B cell (primary cell): ENCODE measurements around the gene DLGAP4. TPM values are rescaled to one million over a fixed set of nuclear protein-coding genes. Genes with fewer than 3 reads are reported as not detected.

ENCODE experiments used
- ATAC-seq: fragments of 200-7000 bp; cut with Tn5 transposase; one replicate; pipeline ENCODE4 v1.10.0; 2021; ENCODE audit warnings: low read depth, mild to moderate bottlenecking, moderate number of reproducible peaks, moderate library complexity
- CTCF ChIA-PET: fragments of 350-600 bp; sonication (Branson Sonifier 250); formaldehyde crosslinking; loops from one replicate; lab custom pipeline; 2021; ENCODE audit warnings: antibody characterized with exemption, inconsistent platforms; lab: Charles Lee
- POLR2A ChIA-PET: fragments of 350-600 bp; sonication (Branson Sonifier 250); formaldehyde crosslinking; loops from one replicate; lab custom pipeline; 2021; ENCODE audit warnings: antibody characterized with exemption; lab: Charles Lee
- DNase-seq: peaks from one replicate; pipeline ENCODE4 v3.0.0; 2013
- H2AFZ ChIP-seq: 2 replicates; pipeline ENCODE4 v1.6.1; 2012; ENCODE audit warnings: mild to moderate bottlenecking, low read depth, low read length; ENCODE audit not compliant: insufficient read depth, poor library complexity, severe bottlenecking
- H3K27ac ChIP-seq, 2 donors: 1 replicate in 1 of 2; 2 replicates in 1 of 2; pipeline ENCODE4 v1.5.1; 2012 to 2013; ENCODE audit warnings: low read length in 2 of 2, mild to moderate bottlenecking in 2 of 2, moderate library complexity in 1 of 2
- H3K27me3 ChIP-seq, 4 experiments: fragments of 200-600 bp in 1 of 4; sonication (generic) in 1 of 4; replicated peaks in 1 of 4; 1 replicate in 2 of 4; 2 replicates in 2 of 4; pipeline versions ENCODE4 v1.6.1 to v1.7.0; 2013 to 2016; ENCODE audit warnings: low read length in 3 of 4, mild to moderate bottlenecking in 2 of 4, mixed read lengths in 1 of 4, moderate library complexity in 1 of 4; ENCODE audit not compliant: insufficient read depth in 4 of 4, control insufficient read depth in 3 of 4; ENCODE audit errors: control extremely low read depth in 1 of 4
- H3K36me3 ChIP-seq, 2 experiments: replicated peaks in 1 of 2; 1 replicate in 1 of 2; 2 replicates in 1 of 2; pipeline versions ENCODE4 v1.6.1 to v1.7.1; 2013; ENCODE audit warnings: low read length in 1 of 2; ENCODE audit not compliant: insufficient read depth in 2 of 2, control insufficient read depth in 1 of 2; ENCODE audit errors: control extremely low read depth in 1 of 2, extremely low read depth in 1 of 2
- H3K4me1 ChIP-seq, 2 donors: fragments of 200-600 bp in 1 of 2; sonication (generic) in 1 of 2; 1 replicate in 1 of 2; 2 replicates in 1 of 2; pipeline versions ENCODE4 v1.5.1 to v1.6.1; 2013 to 2017; ENCODE audit warnings: low read length in 2 of 2; ENCODE audit not compliant: control insufficient read depth in 2 of 2, insufficient read depth in 2 of 2
- H3K4me2 ChIP-seq: replicated peaks from 2 replicates; pipeline ENCODE3; 2012; ENCODE audit warnings: mild to moderate bottlenecking, low read depth, low read length; ENCODE audit not compliant: poor library complexity, severe bottlenecking
- H3K4me3 ChIP-seq, 5 experiments: fragments of 200-600 bp in 1 of 5; sonication (generic) in 1 of 5; 1 replicate in 3 of 5; 2 replicates in 2 of 5; pipeline versions ENCODE4 v1.5.1 to v1.7.0; 2011 to 2016; ENCODE audit warnings: low read length in 4 of 5, mild to moderate bottlenecking in 4 of 5, low read depth in 2 of 5, control low read depth in 1 of 5, moderate library complexity in 1 of 5; ENCODE audit not compliant: insufficient read depth in 1 of 5; ENCODE audit errors: control extremely low read depth in 1 of 5, extremely low read depth in 1 of 5
- H3K79me2 ChIP-seq: fragments of 200-600 bp; sonication (generic); one replicate; pipeline ENCODE4 v1.6.0; 2016; ENCODE audit warnings: low read length; ENCODE audit not compliant: control insufficient read depth, insufficient read depth
- H3K9ac ChIP-seq: fragments of 200-600 bp; sonication (generic); 2 replicates; pipeline ENCODE4 v1.6.1; 2017; ENCODE audit warnings: mild to moderate bottlenecking, low read length, moderate library complexity
- H3K9me3 ChIP-seq, 3 donors: one replicate each; pipeline versions ENCODE4 v1.6.1 to v1.7.1; 2013; ENCODE audit warnings: low read length in 2 of 3; ENCODE audit not compliant: control insufficient read depth in 2 of 3, insufficient read depth in 1 of 3; ENCODE audit errors: control extremely low read depth in 1 of 3
- H4K20me1 ChIP-seq: 2 replicates; pipeline ENCODE4 v1.6.0; 2012; ENCODE audit warnings: mild to moderate bottlenecking, low read length; ENCODE audit not compliant: insufficient read depth, control insufficient read depth, poor library complexity, severe bottlenecking
- H3K27ac Mint-ChIP-seq: one replicate; pipeline ENCODE4 v1.8.0; 2021; ENCODE audit warnings: mixed read lengths
- H3K27me3 Mint-ChIP-seq: one replicate; pipeline ENCODE4 v1.8.0; 2021; ENCODE audit warnings: mixed read lengths
- H3K4me1 Mint-ChIP-seq: one replicate; pipeline ENCODE4 v1.8.0; 2021; ENCODE audit warnings: mixed read lengths
- H3K4me3 Mint-ChIP-seq: one replicate; pipeline ENCODE4 v1.8.0; 2021; ENCODE audit warnings: mixed read lengths
- H3K9me3 Mint-ChIP-seq: one replicate; pipeline ENCODE4 v1.8.0; 2022; ENCODE audit warnings: mixed read lengths; ENCODE audit not compliant: insufficient read depth
- EZH2 ChIP-seq: IDR thresholded peaks from 2 replicates; pipeline ENCODE4 v1.6.1; 2012; ENCODE audit warnings: borderline replicate concordance, low read depth, mild to moderate bottlenecking, moderate library complexity, low read length; ENCODE audit not compliant: insufficient read depth, poor library complexity, severe bottlenecking
- WGBS: methylation state at CpG from one replicate; pipeline ENCODE4 v1.1.5; 2013; ENCODE audit warnings: missing lambda C conversion rate; ENCODE audit not compliant: insufficient coverage; 5-methylcytosine and 5-hydroxymethylcytosine counted together
- intact Hi-C: fragments of 100-400 bp; cut with micrococcal nuclease; formaldehyde crosslinking; loops from one replicate; pipeline ENCODE4 v1.10.0; 2022
- polyA plus RNA-seq: library from polyadenylated mRNA; depleted of rRNA; stranded (reverse); fragments of >200 nt; gene quantifications from 2 replicates; pipeline ENCODE4 v1.2.3, GENCODE V29; 2012
- total RNA-seq, 2 donors: library from RNA; stranded (reverse); fragments of 120-200 nt in 1 of 2; gene quantifications; 1 replicate in 1 of 2; 2 replicates in 1 of 2; pipeline versions ENCODE4 v1.2.3 to v1.2.4, GENCODE V29; 2013 to 2022
- TF ChIP-seq, protein P1 (sequence below): fragments of 200-600 bp; IDR thresholded peaks from one replicate; pipeline ENCODE4 v1.8.0; 2022; ENCODE audit warnings: antibody characterized with exemption, mild to moderate bottlenecking

DLGAP4 gene
- total and polyA plus RNA-seq, 2 donors (not counting 1 experiment from before 2014, with no cell fraction given), result 68.8 to 87.8 TPM

- Histone ChIP-seq H3K9me3 (peaks cover 0 to 9% (median 0%) of the 10 kb centered on the region in 3 donors), H4K20me1 (no peaks in the 10 kb centered on the region), H3K4me1 (peaks cover 11 to 13% of the 10 kb centered on the region in 2 donors), H3K4me2 (peak overlapping the region; percentile 74), H3K4me3 (no peak overlapping the region), H2AFZ (no peak overlapping the region), H3K27ac (no peak overlapping the region), H3K79me2 (no peaks in the 10 kb centered on the region), H3K36me3 (no peaks in the 10 kb centered on the region), H3K9ac (no peak overlapping the region), H3K27me3 (peaks cover 0 to 69% (median 21%) of the 10 kb centered on the region in 4 experiments)
- WGBS, result 63% methylated on average over 15 of the region's 21 CpGs
- peak overlapping the region; percentile 69 for H3K4me3 Mint-ChIP-seq
- intact Hi-C loops, result no loop called here
- H3K27me3 Mint-ChIP-seq, result peaks cover 62% of the 10 kb centered on the region
- no peak for TF ChIP-seq EZH2
- TF ChIP-seq, protein P1, sequence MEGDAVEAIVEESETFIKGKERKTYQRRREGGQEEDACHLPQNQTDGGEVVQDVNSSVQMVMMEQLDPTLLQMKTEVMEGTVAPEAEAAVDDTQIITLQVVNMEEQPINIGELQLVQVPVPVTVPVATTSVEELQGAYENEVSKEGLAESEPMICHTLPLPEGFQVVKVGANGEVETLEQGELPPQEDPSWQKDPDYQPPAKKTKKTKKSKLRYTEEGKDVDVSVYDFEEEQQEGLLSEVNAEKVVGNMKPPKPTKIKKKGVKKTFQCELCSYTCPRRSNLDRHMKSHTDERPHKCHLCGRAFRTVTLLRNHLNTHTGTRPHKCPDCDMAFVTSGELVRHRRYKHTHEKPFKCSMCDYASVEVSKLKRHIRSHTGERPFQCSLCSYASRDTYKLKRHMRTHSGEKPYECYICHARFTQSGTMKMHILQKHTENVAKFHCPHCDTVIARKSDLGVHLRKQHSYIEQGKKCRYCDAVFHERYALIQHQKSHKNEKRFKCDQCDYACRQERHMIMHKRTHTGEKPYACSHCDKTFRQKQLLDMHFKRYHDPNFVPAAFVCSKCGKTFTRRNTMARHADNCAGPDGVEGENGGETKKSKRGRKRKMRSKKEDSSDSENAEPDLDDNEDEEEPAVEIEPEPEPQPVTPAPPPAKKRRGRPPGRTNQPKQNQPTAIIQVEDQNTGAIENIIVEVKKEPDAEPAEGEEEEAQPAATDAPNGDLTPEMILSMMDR, result no peak
- ChIA-PET CTCF (no interaction called here), POLR2A (no interaction called here)
- no peaks in the 10 kb centered on the region for H3K9me3 Mint-ChIP-seq
- DNase-seq, result no peak
- ATAC-seq, result no peak
- no peak overlapping the region for H3K27ac Mint-ChIP-seq
- H3K4me1 Mint-ChIP-seq, result peaks cover 14% of the 10 kb centered on the region
Observed at GRCh38 chr20:36307412-36308325, 1.5 kb downstream of the DLGAP4 start.

GRCh38 chr20:36308353-36308752 is 2.2 kb downstream of the DLGAP4 start:
- peaks cover 0 to 69% (median 19%) of the 10 kb centered on the region in 4 experiments for H3K27me3 ChIP-seq
- H3K4me3 ChIP-seq, result no peak overlapping the region
- Mint-ChIP-seq H3K4me3 (peak overlapping the region; percentile 29), H3K27ac (no peak overlapping the region), H3K4me1 (peaks cover 13% of the 10 kb centered on the region), H3K27me3 (peaks cover 57% of the 10 kb centered on the region), H3K9me3 (no peaks in the 10 kb centered on the region)
- H4K20me1 ChIP-seq, result no peaks in the 10 kb centered on the region
- peaks cover 11 to 13% of the 10 kb centered on the region in 2 donors for H3K4me1 ChIP-seq
- ChIA-PET POLR2A (no interaction called here), CTCF (no interaction called here)
- DNase-seq (no peak), ATAC-seq (no peak)
- no peaks in the 10 kb centered on the region for H3K36me3 ChIP-seq
- WGBS, result 97% methylated on average over 12 of the region's 12 CpGs
- H3K27ac ChIP-seq, result no peak overlapping the region
- H3K79me2 ChIP-seq, result no peaks in the 10 kb centered on the region
- no peak overlapping the region for H3K9ac ChIP-seq
- H2AFZ ChIP-seq, result no peak overlapping the region
- intact Hi-C loops, result no loop called here
- no peak overlapping the region for H3K4me2 ChIP-seq
- H3K9me3 ChIP-seq, result peaks cover 0 to 9% (median 0%) of the 10 kb centered on the region in 3 donors
- TF ChIP-seq, protein P1, result no peak
- no peak for TF ChIP-seq EZH2
